Stimulated activated CD4-positive, alpha-beta T cell treated with anti-CD3 and anti-CD28 coated beads, Interleukin-4, amount 100 ng/mL, for 1 hour (primary cell): ENCODE data around the gene BCL7B.
"Not testable (repeated sequence)": the region's sequence is repeated elsewhere in the genome, so short reads cannot be mapped to it uniquely, and the experiment has no call there.

ENCODE experiments used
- DNase-seq: peaks from one replicate; pipeline ENCODE4 v3.0.0-alpha.2; 2020

BCL7B gene

DNA sequence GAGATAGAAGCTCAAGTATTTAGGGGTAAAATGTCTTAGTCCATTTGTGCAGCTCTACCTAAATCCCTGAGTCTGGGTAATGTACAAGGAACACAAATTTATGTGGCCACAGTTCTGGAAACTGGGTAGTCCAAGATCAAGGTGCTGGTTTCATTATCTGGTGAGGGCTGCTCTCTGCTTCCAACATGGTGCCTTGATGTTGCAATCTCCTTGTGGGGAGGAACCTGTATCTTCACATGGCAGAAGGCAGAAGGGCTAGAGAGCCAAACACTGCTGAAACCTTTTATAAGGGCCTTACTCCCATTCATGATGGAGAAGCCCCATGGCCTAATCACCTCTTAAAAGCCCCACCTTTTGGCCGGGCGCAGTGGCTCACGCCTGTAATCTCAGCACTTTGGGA is 26.7 kb downstream of the BCL7B start:
- DNase-seq, result no peak

GRCh38 chr7:73526896-73527821 is 30.3 kb downstream of the BCL7B start:
- DNase-seq, result no peak

- DNase-seq, result not testable (repeated sequence)
Measured at GRCh38 chr7:73526158-73526494, 31.4 kb downstream of the BCL7B start.

DNA sequence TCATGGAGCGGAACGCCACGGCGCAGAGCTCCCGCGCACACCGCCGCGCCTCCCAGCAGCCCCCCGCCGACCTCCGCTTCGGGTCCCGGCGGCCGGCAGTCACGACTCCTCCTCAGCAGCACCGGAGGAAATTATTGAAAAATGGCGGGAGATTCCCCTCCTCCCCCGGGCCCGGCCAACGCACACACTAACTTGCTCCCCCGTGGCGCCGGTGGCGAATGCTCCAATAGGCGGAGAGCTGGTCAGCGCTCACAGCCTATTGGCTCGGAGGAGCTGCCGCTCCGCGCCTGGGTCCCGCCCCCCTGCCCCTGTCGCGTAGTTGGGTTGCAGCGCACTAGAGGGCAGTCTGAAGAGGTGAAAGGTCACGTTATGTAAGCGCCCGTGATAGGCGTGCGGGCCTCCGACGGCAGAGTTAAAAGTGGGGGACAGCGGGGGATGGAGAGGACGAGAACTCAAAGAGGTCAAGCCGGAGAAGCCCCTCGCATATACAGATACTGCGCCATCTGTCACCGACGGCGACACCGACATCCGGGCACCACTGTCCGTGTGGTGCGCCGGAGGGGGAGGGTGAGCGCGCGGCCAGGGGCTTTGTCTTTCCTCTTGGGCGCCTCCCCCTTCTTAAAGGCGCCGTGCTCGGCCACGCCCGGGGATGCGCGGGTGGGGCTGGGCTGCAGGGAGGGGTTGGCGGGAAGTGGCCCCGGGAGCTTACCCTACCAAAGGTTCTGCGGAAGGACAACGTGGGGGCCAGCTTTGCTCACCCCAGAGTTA is 35.2 kb downstream of the BCL7B start, which contains the start of gene BAZ1B:
BAZ1B (minus strand) TSS at position 189 of the 768 bp plus-strand sequence. CDS start 360 bp downstream, outside the sequence.
- peak; percentile 95 for DNase-seq

GRCh38 chr7:73521636-73522104 is 35.8 kb downstream of the BCL7B start:
- peak; percentile 68 for DNase-seq

DNA sequence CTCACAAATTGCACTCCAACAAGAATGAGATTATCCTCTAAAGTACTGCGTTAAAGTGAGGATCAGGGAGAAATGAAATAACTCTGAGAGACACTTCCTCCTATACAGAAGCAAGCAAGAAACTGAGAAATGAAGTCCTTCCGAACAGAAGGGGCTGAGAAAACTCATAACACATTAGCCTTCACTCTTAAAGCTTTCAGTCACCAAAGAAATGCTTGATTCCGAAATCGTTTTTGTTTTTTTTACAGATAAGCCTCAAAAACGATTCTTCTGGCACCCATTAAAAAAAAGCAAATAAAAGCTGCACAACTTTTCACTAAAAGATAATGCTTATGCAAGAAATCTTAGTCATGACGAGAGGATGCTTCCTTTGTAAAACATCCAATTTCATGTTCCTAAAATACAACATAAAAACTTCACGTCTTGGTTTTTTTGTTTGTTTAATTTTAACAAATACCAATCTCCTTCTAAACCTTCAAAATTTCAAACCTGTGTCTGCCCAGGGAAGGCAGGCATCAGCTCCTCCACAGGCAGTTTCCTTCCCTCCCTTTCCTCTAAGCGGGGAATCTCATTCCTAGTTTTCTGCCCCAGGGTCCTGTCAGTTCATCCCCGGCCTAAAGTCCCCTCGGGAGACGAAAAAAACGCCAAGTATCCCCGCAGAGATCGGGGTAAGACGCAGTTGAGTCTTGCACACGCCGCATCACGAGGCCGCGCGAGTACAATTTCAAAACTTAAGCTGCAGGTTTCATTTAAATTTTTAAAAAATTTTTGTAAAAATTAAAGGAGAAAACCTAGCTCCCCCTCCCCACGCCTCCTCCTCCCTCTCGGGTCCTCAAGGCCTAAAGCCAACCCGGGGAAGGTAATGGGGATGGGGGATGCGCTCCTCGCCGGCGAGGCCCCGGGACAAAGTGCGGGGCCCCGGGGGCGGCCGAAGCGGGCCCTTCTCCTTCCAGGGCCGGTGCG is 36.5 kb downstream of the BCL7B start:
- DNase-seq, result no peak

GRCh38 chr7:73519867-73520672 is 37.4 kb downstream of the BCL7B start:
- DNase-seq, result peak; percentile 27

GRCh38 chr7:73518470-73518869 is 39.0 kb downstream of the BCL7B start:
- DNase-seq, result no peak

DNA sequence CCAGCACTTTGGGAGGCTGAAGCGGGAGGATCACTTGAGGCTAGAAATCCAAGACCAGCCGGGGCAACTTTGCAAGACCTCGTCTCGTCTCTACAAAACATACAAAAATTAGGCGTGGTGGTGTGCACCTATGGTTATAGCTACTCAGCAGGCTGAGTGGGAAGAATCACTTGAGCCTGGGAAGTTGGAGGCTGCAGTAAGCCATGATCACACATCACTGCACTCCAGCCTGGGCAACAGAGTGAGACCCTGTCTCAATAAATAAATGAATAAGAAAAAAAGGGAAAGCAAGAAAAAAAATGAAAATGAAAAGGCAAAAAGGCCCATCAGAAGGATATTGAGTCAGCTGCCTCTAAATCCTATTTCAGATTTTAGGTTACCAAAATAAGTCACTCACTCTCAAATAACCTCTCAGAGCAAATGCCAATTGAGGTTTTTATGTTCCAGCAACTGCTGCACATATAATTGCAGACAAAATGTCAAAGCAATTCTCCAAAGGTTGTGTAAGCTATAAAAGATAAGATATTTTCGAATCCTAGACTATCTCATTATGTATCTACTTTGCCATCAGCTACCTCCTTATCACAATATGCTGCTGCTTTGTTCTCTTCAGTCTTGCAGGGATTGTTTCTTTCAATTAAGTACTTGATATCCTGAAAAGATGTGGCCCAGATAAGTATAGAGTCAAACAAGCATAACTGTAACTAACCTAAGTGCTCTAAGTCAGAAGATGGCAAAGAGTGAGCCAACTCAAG is 40.1 kb downstream of the BCL7B start:
- no peak for DNase-seq

DNA sequence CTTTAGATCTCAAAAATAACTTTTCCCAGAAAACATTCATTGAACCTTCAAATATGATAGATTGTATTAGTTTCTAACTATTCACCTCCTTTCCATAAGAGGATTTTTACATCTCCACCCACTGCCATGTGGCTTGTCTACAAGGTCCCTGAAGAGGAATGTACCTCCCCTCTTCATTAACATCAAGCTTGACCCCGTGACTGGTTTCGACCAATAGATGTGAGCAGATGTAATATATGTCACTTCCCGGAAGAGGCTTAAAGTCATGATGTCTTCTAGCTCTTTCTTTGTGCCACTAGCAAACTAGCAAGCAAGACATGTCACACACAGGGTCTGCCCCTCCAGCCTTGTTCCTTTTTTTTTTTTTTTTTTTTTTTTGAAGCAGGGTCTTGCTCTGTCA is 42.3 kb downstream of the BCL7B start:
- DNase-seq, result no peak

DNA sequence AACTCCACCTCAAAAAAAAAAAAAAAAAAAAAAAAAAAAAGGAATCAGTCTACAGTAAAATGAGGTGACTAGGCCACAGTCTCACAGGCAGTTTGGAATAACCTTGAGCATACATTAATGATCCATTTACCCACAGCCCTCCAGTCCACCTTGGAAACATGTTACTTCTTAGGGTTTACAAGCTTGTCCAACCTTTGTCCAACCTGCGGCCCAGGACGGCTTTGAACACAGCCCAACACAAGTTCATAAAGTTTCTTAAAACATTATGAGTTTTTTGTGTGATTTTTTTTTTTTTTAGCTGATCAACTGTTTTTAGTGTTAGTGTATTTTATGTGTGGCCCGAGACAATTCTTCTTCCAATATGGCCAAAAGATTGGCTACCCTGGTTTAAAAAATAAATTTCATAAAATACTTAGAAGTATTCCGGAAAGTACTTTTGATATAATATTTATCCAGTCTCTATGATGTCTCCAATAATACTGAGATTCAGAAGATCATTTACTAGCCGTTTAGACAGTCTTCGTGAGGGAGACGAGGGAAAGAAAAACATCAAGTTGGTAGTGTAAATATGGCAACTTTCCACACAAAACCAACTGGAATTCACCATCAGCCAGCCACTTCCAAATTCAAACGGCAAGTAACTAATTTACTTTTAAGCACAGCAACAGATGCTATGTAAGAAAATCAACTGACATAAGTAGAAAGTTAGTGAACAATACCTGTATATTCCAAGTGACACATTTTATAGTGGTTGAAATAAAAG is 45.3 kb downstream of the BCL7B start:
- DNase-seq, result no peak

- no peak for DNase-seq
Measured at GRCh38 chr7:73509463-73509862, 48.0 kb downstream of the BCL7B start.

DNA sequence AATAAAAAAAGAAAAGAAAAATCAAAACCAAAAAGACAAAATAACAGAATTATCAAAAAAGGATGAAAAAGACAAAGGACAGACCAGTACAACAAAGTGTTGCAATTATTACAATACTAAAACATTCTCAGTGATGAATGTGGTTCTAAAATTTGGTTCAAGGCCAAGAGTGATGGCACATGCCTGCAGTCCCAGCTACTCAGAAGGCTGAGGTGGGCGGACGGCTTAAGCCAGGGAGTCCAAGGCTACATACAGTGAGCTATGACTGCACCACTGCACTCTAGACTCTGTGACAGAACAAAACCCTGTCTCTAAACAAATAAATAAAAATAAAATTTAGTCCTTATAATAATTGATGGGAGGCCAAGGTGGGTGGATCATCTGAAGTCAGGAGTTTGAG is 49.9 kb downstream of the BCL7B start:
- DNase-seq, result no peak

DNA sequence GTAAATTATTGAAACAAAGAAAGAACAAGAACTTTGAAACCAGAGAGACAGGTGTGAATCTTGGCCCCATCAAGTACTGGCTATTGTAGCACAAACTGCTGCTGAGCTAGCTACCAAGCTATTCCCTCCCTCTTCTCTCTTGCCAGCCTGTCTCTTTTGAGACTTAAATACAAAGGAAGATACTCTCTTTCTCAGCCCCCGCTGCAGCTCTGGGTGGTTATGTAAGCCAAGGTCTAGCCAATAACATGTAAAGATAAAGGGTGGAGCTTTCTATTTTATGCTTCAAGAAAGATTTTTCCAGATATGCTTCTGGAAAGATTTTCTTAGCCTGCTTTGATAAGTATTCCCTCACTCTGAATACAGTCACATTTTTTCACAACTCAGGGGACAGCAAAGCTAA is 52.6 kb downstream of the BCL7B start:
- DNase-seq, result no peak

DNA sequence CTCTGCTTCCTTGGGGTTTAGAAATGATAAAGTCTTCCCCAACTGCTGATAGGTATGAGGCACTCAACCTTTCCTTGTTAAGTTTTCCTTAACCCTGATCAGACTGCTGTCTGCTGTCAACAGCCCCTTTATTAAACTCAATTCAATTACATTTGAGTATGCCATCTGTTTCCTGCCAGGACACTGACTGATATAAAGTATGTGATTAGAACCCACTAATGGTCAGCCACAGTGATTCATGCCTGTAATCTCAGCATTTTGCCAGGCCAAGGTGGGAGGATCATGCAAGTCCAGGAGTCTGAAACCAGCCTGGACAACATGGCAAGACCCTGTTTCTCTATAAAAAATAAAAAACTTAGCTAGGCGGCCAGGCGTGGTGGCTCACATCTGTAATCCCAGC is 53.5 kb downstream of the BCL7B start:
- DNase-seq, result no peak

GRCh38 chr7:73503229-73503628 is 54.3 kb downstream of the BCL7B start:
- no peak for DNase-seq

DNA sequence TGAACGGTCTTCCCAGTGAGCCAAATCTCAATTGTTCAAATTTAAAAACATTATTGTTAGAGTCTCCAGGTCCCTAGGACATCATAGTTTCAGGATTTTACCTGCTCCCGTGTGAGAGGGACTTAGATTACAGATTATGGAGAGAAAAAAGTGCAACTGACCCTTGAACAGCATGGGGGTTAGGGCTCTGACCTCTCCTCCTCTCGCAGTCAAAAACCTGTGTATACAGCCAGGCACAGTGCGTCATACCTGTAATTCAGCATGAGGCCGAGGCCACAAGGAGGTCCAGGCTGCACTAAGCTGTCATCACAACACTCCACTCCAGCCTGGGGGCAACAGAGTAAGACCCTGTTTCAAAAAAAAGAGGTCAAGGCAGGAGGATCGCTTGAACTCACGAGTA is 60.9 kb downstream of the BCL7B start:
- no peak for DNase-seq

DNA sequence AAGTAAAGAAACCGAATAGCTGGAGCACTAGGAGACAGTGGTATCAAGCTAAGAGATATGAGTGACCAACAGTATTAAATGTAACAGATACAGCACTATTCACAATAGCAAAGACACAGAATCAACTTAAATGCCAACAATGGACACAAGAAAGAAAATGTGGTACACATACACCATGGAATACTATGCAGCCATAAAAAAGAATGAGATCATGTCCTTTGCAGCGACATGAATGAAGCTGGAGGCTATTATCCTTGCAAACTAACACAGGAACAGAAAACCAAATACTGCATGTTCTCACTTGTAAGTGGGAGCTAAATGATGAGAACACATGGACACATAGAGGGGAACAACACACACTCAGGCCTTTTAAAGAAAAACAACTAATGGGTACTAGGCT is 62.0 kb downstream of the BCL7B start:
- DNase-seq, result not testable (repeated sequence)

- DNase-seq, result no peak
Measured at GRCh38 chr7:73489976-73490375, 67.5 kb downstream of the BCL7B start.

DNA sequence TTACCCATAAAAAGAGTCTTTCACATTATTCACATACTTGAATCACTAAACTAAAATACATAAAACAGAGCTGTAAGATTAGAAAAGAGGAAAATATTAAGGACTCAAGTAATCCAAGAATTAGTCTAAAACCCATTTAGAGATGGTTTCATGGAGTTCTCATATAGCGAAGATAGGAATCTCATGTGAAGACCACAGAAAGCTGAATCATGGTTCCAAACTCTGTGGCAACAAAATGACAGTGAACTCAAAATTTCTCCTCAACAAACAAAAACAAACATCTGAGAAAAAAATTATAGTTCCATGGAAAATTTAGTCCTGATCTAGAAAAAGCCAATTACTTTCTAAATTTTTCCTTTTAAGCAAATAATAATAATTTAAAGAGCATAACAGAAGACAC is 70.0 kb downstream of the BCL7B start:
- no peak for DNase-seq
